Stimulated activated CD8-positive, alpha-beta memory T cell treated with anti-CD3 and anti-CD28 coated beads, Interleukin-2, amount 100 ng/mL, for 48 hours (primary cell): ENCODE measurements around the gene CFAP46.

Experiments used
- DNase-seq, 2 donors: peaks; one replicate each; pipeline ENCODE4 v3.0.0-alpha.2; 2020; ENCODE audit warnings: low read depth in 2 of 2

Gene CFAP46

GRCh38 chr10:132862485-132863420 is 79.6 kb downstream of the CFAP46 start:
- no peak for DNase-seq

DNA sequence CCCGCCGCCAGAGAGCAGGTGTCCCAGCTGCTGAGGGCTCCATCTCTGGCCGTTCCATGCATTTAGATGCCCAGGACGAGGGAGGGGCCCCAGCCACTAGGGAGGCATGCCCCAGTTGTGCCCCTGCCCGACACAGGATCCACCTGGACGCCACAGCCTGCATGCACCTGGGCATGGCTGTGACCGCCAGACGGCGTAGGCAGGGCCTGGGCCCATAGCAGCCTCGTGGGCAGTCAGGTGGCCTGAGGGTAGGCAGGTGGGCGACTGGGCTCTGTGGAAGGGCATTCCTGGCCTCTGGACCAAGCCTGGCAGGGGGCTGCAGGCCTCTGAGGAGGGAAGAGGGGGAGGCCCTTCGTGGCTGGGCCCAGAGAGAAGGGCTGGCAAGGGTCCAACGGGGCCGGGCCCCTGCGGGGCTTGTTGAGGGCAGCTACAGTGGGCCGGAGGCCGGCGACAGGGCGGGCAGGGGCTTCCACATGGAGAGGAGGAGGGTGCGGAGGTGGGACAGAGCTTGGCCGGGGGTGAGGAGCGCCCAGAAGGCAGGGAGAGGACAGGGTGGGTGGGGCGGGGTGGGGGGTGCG is 80.4 kb downstream of the CFAP46 start:
- DNase-seq, result no peak

- DNase-seq, result no peak
Measured at GRCh38 chr10:132861116-132861691, 81.2 kb downstream of the CFAP46 start.

DNA sequence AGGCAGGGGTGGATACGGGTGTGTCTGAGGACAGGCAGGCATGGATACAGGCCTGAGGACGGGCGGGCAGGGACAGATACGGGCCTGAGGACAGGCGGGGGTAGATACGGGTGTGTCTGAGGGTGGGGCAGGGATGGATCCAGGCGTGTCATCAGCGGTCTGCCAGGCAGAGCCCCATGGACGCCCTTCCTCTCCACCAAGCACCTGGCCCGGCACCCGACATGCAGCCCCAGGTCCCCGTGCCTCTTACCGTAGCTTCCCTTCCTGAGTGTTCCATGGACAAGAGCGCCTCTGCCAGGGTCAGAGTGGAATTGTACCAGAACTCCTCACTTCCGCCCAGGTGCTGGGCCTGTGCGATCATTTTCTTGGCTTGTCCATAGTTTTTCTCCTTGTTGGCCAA is 81.8 kb downstream of the CFAP46 start:
- DNase-seq, result no peak

DNA sequence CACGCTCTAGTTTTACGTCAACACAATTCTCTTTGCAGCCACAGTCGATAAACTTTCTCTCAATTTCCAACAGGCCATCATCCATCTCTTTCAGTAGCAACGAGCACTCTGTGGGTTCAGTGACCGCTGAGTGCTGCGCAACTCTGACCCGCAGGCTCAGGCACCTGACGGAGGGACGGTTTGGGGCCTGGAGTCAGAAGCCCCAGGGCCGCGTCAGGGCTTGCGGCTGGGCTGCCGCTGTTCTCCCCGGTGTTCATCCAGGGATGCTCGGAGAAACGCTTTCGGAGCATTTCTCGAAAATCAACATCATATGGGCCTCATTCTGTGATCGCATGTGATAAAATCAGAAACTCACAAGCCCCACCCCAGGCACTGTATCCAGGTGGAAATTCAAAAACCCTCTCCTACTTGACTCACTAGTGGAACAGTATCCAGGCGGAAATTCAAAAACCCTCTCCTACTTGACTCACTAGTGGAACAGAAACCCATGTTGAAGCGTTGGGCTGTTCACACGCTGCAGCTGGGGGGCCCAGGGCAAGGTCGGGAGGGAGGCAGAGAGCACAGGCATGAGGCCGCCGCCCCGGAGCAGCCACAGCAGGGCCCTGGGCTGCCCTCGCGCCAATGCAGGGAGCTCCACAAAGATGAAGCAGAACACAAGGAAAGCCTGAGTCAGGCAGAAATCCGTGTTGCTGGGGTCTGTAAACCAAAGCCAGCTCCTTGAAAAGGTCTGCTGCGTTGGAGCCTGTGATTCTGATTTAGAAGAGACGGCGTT is 83.1 kb downstream of the CFAP46 start:
- no peak for DNase-seq

- DNase-seq, result no peak
Measured at GRCh38 chr10:132858121-132859081, 84.0 kb downstream of the CFAP46 start.

DNA sequence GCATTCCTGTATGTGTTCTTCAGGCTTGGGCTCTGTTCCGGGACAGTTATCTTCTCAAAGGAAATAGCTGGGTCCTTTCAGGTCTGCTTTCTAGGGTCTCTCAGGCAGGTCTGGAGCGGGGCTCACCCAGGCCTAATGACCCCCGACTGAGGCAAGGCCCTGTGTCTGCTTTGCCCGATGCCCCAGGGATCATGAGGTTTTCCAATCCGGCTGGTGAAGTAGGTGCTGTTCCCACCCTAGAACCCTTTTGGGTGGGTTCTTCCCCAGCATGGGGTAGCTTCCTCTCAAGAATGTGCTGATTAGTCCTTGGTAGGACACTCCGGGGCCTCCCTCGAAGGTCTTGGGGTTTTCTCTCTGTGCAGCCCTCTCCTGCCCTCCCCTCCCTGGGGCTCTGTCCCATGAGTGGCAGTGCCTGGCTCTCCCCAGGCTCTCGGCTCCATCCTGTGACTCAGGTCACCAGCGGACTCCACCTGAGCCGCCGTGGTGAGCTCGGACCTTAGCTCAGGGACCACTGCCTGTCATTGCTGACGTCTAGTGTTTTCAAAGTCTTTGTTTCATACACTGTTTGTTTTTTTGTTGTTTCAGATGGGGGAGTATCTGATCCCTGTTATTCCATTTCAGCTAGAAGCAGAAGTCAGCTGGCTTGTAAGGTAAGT is 85.4 kb downstream of the CFAP46 start:
- no peak for DNase-seq

DNA sequence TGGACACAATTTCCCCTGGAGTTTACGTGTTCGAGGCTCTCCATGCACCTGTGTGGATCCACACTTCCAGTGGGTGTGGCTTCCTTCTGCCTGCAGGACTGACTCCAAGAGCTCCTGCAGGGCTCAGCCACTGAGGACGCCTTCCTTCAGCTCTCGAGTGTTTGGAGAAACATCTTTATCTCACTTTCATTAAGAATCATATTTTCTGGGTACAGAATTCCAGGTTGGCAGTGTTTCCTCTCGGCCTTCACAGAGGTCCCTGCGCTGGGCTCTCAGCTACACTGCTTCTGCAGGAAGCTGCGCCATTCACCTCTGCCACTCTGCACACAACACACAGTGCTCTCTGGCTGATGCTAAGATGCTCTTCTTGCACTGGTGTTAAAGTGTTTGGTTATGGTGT is 86.5 kb downstream of the CFAP46 start:
- DNase-seq, result no peak

DNA sequence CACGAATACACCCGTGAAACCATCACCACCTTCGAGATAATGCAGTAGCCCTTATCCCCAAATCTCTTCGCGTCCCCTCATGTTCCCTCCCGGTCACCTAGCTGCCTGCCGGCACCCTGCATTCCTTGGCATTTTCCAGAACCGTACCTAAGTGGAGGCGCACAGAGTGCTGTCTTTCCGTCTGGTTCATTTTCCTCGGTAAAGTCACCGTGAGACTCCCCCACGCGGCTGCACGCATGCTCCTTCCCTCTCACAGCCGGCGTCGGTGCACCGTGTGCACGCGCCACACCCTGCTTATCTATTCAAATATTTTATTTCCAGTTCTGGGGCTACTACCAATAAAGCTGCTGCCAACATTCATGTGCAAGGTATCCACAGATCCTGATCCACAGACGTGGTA is 90.9 kb downstream of the CFAP46 start:
- no peak for DNase-seq

DNA sequence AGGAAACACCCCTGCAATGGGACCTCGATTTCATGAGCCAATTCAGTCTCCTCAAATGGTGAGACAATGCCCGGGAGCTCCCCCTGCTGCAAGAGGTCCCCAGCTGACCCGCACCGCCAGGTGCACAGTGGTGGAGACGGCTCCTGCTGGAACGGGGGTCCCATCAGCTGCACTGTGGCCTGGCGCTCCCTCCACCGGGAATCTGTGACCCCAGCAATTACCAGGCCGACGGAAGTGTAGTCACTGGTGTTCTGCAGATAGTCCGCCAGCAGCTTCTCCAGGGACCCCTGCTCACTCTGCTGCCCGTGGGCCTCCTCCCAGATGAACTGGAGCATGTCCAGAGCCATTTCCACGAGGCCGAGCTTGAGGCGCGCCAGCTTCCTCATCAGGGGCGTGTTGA is 91.5 kb downstream of the CFAP46 start:
- DNase-seq, result no peak

- DNase-seq, result no peak
Measured at GRCh38 chr10:132850246-132850645, 92.1 kb downstream of the CFAP46 start.

DNA sequence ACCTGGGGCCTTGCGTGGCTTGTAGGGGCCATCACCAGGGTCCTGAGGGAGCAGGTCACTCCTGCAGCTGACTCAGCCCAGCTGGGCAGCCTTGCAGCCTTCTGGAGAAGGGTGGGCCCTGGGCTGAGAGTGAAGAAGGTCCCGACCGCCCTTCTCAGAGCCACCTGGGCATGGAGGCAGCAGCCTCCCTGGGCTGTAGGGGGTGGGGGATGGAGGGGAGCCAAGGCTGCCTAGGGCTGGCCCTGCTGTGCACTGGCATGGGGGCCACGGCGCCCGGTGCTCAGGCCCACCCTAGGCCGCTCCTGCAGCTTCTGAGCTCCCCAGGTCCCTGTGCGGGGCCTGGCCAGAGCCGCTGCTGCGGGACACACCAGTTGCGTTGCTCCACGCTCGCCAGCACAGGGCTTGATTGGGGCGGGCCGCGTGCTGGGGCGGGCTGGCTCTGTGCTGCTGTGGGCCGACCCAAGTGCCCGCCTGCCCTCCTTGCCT is 92.8 kb downstream of the CFAP46 start:
- DNase-seq, result no peak

DNA sequence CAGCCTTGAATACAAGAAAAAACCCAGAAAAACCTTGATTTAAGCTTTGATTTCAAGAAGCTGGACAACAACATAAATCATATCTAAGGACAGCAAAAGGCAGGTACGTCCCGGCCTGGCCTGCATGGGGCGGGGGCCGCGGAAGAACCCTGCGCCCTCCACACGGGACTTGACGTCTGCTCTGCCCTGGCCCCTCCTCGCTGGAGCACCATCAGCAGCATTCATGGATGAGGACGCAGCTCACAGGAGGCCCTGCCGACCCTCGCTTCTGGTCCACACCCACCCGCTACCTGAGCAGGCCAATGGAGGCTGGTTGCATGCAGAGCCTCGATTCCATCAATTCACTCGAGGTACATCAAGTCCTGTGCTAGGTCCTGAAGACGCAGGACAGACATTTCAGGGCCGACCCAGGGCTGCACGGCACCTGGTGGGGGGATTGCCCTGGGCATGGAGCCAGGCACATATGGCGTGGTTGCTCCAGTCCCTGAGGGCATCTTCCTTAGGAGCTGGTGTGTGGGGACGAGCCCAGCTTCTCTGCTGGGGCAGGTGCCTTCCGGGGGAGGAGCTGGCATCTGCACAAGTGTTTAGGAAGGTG is 93.3 kb downstream of the CFAP46 start:
- no peak for DNase-seq

DNA sequence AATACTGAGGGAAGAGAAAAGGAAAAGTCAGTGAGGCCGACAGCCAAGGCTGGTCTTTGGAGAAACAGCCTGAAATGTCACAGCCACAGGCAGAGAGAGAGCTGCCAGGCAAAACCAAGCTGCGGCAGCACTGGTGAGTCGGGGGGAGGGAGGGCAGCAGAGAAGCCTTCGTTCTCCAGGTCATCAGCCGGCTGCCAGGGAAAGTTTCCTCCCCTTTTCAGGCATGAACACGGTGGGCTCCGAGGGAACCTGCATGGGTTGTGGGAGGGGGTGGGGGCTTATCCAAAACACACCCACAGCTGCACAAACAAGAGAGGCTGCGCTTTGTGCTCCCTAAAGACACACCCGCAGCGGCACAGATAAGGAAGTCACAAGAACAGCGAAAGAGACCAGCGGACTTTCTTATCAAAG is 94.1 kb downstream of the CFAP46 start:
- no peak for DNase-seq

DNA sequence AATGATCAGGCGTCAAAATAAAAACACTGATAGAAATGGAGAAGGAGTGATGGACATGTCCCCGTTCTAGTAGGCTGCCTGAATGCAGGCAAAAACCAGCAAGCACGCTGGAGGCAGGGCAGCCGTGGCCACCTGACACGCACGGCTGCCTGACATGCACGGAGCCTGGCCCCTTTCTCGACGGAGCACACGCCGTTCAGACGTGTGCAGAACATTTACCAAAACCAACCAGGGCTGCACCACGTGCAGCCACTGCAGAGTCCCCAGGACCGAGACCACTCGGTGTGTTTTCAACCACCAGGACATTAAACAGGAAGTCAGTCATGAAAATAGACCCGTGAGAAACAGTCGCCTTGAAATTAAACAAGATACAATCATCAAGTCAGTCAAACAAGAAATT is 94.5 kb downstream of the CFAP46 start:
- DNase-seq, result no peak

DNA sequence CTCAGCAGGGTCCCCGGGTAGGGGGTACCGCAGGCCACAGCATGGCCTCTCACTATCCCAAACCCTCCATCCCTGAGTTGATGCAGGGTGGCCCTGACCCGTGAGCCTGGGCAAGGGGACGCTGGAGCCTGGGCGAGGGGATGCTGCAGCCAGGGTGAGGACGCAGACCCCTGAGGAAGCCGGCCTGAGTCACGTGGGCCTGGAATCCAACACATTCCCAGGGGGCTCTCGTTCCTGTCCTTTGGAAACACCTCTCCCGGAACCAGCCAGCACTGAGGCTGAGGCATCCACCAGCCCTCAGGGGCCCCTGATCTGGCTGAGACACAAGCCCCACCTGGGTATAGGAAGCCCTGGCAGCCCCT is 95.0 kb downstream of the CFAP46 start:
- DNase-seq, result no peak

DNA sequence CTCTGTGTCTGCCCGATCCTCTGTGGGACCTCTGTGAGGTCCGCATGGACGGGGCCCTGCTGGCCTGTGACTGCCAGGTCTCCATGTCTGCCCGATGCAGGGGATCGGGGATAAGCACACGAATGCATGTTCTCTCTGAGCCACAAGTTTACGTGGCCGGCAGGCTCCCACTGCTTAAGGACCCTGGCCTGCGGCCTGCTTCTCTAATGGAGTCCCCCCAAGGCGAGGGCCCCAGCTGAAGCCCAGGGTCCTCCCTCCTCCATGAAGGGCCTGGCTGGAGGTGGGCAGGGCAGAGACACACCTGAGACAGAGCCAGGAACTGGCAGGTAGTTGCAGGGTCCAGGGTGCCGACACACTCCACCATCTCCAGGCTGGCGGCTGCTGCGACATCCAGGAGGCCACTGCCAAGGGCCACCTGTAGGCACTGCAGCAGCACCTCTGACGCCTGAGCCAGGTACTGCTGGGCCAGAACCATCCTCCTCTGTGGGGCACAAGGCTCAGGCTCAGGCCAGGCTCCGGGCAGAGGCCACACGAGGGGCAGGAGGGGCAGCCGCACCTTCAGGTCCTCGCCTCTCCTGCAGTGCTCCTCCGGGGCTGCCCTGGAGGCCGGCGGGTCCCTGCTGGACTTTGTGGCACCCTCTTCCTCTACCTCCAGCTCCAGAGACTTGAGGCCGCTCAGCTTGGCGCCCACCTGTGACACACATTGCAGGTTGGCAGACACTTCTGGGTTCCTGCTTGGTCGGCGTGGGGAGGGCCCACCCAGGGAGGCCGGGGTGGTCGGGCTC is 95.5 kb downstream of the CFAP46 start:
- DNase-seq, result no peak

DNA sequence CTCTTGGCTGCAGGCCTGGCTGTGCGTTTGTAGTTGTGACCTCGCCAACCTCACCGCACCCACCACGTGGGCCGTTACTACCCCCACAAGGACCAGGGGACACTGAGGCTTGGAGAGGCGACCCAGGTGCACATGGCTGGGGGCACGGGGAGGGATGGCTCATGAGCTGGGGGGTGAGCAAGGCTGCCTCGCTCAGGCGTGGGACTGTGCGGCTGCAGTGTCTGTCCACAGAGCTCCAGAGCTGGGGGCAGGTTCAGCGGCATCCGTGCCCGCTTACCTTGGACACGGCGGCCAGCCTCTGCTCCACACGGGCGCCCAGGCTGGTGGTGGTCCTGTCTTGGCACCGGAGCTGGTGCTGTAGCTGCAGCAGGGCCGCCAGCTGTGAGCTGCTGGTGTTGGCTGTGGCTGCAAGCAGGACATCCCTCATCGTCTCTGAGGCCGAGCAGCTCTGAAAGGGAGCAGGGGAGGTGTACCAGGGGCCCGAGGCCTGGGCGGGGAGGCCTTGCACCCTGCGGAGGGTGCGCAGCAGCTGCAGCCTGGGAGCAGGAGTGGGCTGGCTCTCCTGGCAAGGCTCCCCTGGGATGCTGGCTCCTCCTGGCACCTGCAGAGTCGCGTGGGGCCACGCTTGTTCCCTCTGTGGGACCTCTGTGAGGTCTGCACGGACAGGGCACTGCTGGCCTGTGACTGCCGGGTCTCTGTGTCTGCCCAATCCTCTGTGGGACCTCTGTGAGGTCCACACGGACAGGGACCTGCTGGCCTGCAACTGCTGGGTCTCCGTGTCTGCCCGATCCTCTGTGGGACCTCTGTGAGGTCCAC is 96.4 kb downstream of the CFAP46 start:
- DNase-seq, result no peak
